HEK293 (cell line): ENCODE measurements around the gene ZNF200.
A peak's percentile ranks its signal among the peaks of the same experiment; 100 is the strongest.

Experiments used
- EGR2 ChIP-seq: fragments of 450-650 bp; formaldehyde crosslinking; IDR thresholded peaks from 2 replicates; pipeline ENCODE4 v1.5.1; 2016; ENCODE audit warnings: low read depth, missing biosample characterization, missing genetic modification characterization
- GFI1B ChIP-seq: fragments of 450-650 bp; formaldehyde crosslinking; IDR thresholded peaks from 2 replicates; pipeline ENCODE4 v1.5.1; 2016; ENCODE audit warnings: missing biosample characterization, missing genetic modification characterization
- KLF8 ChIP-seq: fragments of 450-650 bp; formaldehyde crosslinking; IDR thresholded peaks from 2 replicates; pipeline ENCODE4 v1.5.1; 2016; ENCODE audit warnings: missing biosample characterization, missing genetic modification characterization
- MYNN ChIP-seq: fragments of 450-650 bp; formaldehyde crosslinking; IDR thresholded peaks from 2 replicates; pipeline ENCODE4 v1.5.1; 2016; ENCODE audit warnings: missing biosample characterization, missing genetic modification characterization, borderline replicate concordance
- PATZ1 ChIP-seq: fragments of 450-650 bp; formaldehyde crosslinking; IDR thresholded peaks from 2 replicates; pipeline ENCODE4 v1.5.1; 2016; ENCODE audit warnings: missing biosample characterization, missing genetic modification characterization
- REST ChIP-seq: fragments of 450-650 bp; formaldehyde crosslinking; IDR thresholded peaks from 2 replicates; pipeline ENCODE4 v1.5.1; 2016; ENCODE audit warnings: missing biosample characterization, missing genetic modification characterization
- SP7 ChIP-seq: fragments of 450-650 bp; formaldehyde crosslinking; IDR thresholded peaks from 2 replicates; pipeline ENCODE4 v1.5.1; 2016; ENCODE audit warnings: missing biosample characterization, missing genetic modification characterization
- YY1 ChIP-seq: fragments of 450-650 bp; formaldehyde crosslinking; IDR thresholded peaks from 2 replicates; pipeline ENCODE4 v1.5.1; 2018; ENCODE audit warnings: missing biosample characterization, missing genetic modification characterization
- YY2 ChIP-seq: fragments of 450-650 bp; formaldehyde crosslinking; IDR thresholded peaks from 2 replicates; pipeline ENCODE4 v1.5.1; 2016; ENCODE audit warnings: missing biosample characterization, missing genetic modification characterization
- ZBTB49 ChIP-seq: fragments of 450-650 bp; formaldehyde crosslinking; IDR thresholded peaks from 2 replicates; pipeline ENCODE4 v1.5.1; 2016; ENCODE audit warnings: missing biosample characterization, missing genetic modification characterization, low read depth
- ZNF19 ChIP-seq: fragments of 450-650 bp; formaldehyde crosslinking; IDR thresholded peaks from 2 replicates; pipeline ENCODE4; 2016; ENCODE audit warnings: missing biosample characterization, missing genetic modification characterization, low read depth
- ZNF2 ChIP-seq: fragments of 450-650 bp; formaldehyde crosslinking; IDR thresholded peaks from 2 replicates; pipeline ENCODE4 v1.5.1; 2016; ENCODE audit warnings: missing biosample characterization, missing genetic modification characterization
- ZNF23 ChIP-seq: fragments of 450-650 bp; formaldehyde crosslinking; IDR thresholded peaks from 2 replicates; pipeline ENCODE4 v1.5.1; 2016; ENCODE audit warnings: missing biosample characterization, missing genetic modification characterization, borderline replicate concordance
- ZNF280D ChIP-seq: fragments of 450-650 bp; formaldehyde crosslinking; IDR thresholded peaks from 2 replicates; pipeline ENCODE4 v1.5.1; 2016; ENCODE audit warnings: missing biosample characterization, missing genetic modification characterization
- ZNF394 ChIP-seq: fragments of 450-650 bp; formaldehyde crosslinking; IDR thresholded peaks from 2 replicates; pipeline ENCODE4 v1.5.1; 2016; ENCODE audit warnings: missing biosample characterization, missing genetic modification characterization, mild to moderate bottlenecking, moderate library complexity, borderline replicate concordance
- ZNF404 ChIP-seq: fragments of 450-650 bp; formaldehyde crosslinking; IDR thresholded peaks from 2 replicates; pipeline ENCODE4 v1.5.1; 2017; ENCODE audit warnings: missing biosample characterization, missing genetic modification characterization
- ZNF48 ChIP-seq: fragments of 450-650 bp; formaldehyde crosslinking; IDR thresholded peaks from 2 replicates; pipeline ENCODE4 v1.5.1; 2016; ENCODE audit warnings: missing biosample characterization, missing genetic modification characterization
- ZNF645 ChIP-seq: fragments of 450-650 bp; formaldehyde crosslinking; IDR thresholded peaks from 2 replicates; pipeline ENCODE4; 2016; ENCODE audit warnings: missing biosample characterization, missing genetic modification characterization
- ZNF658 ChIP-seq: fragments of 450-650 bp; formaldehyde crosslinking; IDR thresholded peaks from 2 replicates; pipeline ENCODE4; 2016; ENCODE audit warnings: missing biosample characterization, missing genetic modification characterization
- ZNF707 ChIP-seq: fragments of 450-650 bp; formaldehyde crosslinking; IDR thresholded peaks from 2 replicates; pipeline ENCODE4 v1.5.1; 2016; ENCODE audit warnings: missing biosample characterization, missing genetic modification characterization
- ZNF791 ChIP-seq: fragments of 450-650 bp; formaldehyde crosslinking; IDR thresholded peaks from 2 replicates; pipeline ENCODE4 v1.5.1; 2016; ENCODE audit warnings: missing biosample characterization, missing genetic modification characterization
- ZNF843 ChIP-seq: fragments of 450-650 bp; formaldehyde crosslinking; IDR thresholded peaks from 2 replicates; pipeline ENCODE4 v1.5.1; 2016; ENCODE audit warnings: missing biosample characterization, missing genetic modification characterization

ZNF200 gene

GRCh38 chr16:3187798-3188674, 46.9 kb downstream of the ZNF200 start, which contains the start of gene OR1F1 (continued):
- TF ChIP-seq YY1 (tag by site-specific recombination) (no peak; the same call in 1 of the 2 replicates), ZNF23 (tag by site-specific recombination) (no peak), ZNF48 (tag by site-specific recombination) (no peak), ZNF645 (no peak), ZNF19 (tag by site-specific recombination) (no peak), ZNF394 (tag by site-specific recombination) (peak; percentile 39; the same call in 1 of the 2 replicates), KLF8 (tag by site-specific recombination) (peak; percentile 81), EGR2 (tag by site-specific recombination) (peak; percentile 73), SP7 (tag by site-specific recombination) (peak; percentile 88), ZNF280D (tag by site-specific recombination) (no peak), PATZ1 (tag by site-specific recombination) (peak; percentile 86), ZNF404 (tag by site-specific recombination) (no peak), ZNF791 (tag by site-specific recombination) (no peak), MYNN (tag by site-specific recombination) (no peak), ZNF707 (tag by site-specific recombination) (no peak), YY2 (tag by site-specific recombination) (no peak), ZNF2 (tag by site-specific recombination) (peak; percentile 83), ZBTB49 (tag by site-specific recombination) (no peak), GFI1B (0 out of 2 replicates have a peak, but pooled peaks have one; percentile 57), ZNF658 (tag by site-specific recombination) (no peak), ZNF843 (tag by site-specific recombination) (peak; percentile 69), REST (tag by site-specific recombination) (no peak; the same call in 1 of the 2 replicates)
